HEK293 (cell line): ENCODE results near the gene FTO.

Experiments used
- CTCF ChIA-PET: fragments of 350-600 bp; formaldehyde crosslinking; extraction: SDS; loops from one replicate; lab custom pipeline; 2021; ENCODE audit warnings: antibody characterized with exemption; lab: Yijun Ruan, JAX
- POLR2A ChIA-PET: fragments of 300-600 bp; formaldehyde crosslinking; extraction: SDS; loops from one replicate; lab custom pipeline; 2020; ENCODE audit warnings: antibody characterized with exemption, inconsistent platforms; lab: Yijun Ruan, JAX
- H3K27ac ChIP-seq: fragments of 200-500 bp; sonication (Bioruptor generic); 2 replicates; pipeline ENCODE4 v1.5.1; 2014; ENCODE audit warnings: low read depth, low read length, control low read depth, inconsistent platforms; ENCODE audit errors: extremely low read depth
- H3K36me3 ChIP-seq, 2 experiments: fragments of 200-500 bp in 1 of 2; sonication (Bioruptor generic) in 1 of 2; 1 replicate in 1 of 2; 2 replicates in 1 of 2; pipeline ENCODE4 v1.5.1; 2014 to 2017; ENCODE audit warnings: inconsistent platforms in 2 of 2, low read length in 2 of 2; ENCODE audit not compliant: control insufficient read depth in 2 of 2, insufficient read depth in 1 of 2
- H3K4me1 ChIP-seq: fragments of 200-500 bp; sonication (Bioruptor generic); 2 replicates; pipeline ENCODE4 v1.5.1; 2014; ENCODE audit warnings: mild to moderate bottlenecking, low read length, inconsistent platforms; ENCODE audit not compliant: control insufficient read depth, insufficient read depth
- H3K4me3 ChIP-seq: 2 replicates; pipeline ENCODE4 v1.5.1; 2011; ENCODE audit warnings: low read depth, mild to moderate bottlenecking, control low read depth, low read length, moderate library complexity
- H3K9me3 ChIP-seq: fragments of 200-500 bp; sonication (Bioruptor generic); 2 replicates; pipeline ENCODE4 v1.5.1; 2014; ENCODE audit warnings: low read depth, low read length, inconsistent platforms; ENCODE audit not compliant: control insufficient read depth, insufficient read depth
- GLI4 ChIP-seq: fragments of 450-650 bp; formaldehyde crosslinking; IDR thresholded peaks from 2 replicates; pipeline ENCODE4 v1.5.1; 2016; ENCODE audit warnings: missing biosample characterization, missing genetic modification characterization
- HOXA7 ChIP-seq: sonication (generic); formaldehyde crosslinking; IDR thresholded peaks from 2 replicates; pipeline ENCODE4 v1.8.1; 2022; ENCODE audit warnings: missing genetic modification reagents, borderline replicate concordance
- KLF1 ChIP-seq: fragments of 450-650 bp; formaldehyde crosslinking; IDR thresholded peaks from 2 replicates; pipeline ENCODE4 v1.5.1; 2016; ENCODE audit warnings: missing biosample characterization, missing genetic modification characterization
- PRDM1 ChIP-seq: fragments of 450-650 bp; formaldehyde crosslinking; IDR thresholded peaks from 2 replicates; pipeline ENCODE4; 2016; ENCODE audit warnings: missing biosample characterization, missing genetic modification characterization
- SCRT1 ChIP-seq: fragments of 450-650 bp; formaldehyde crosslinking; IDR thresholded peaks from 2 replicates; pipeline ENCODE4 v1.5.1; 2016; ENCODE audit warnings: missing biosample characterization, missing genetic modification characterization, borderline replicate concordance
- SCRT2 ChIP-seq: fragments of 450-650 bp; formaldehyde crosslinking; IDR thresholded peaks from 2 replicates; pipeline ENCODE4 v1.5.1; 2016; ENCODE audit warnings: missing biosample characterization, missing genetic modification characterization
- TRIM28 ChIP-seq: IDR thresholded peaks from 2 replicates; pipeline ENCODE4 v1.6.1; 2011; ENCODE audit warnings: low read length, control low read depth, borderline replicate concordance
- YY2 ChIP-seq: fragments of 450-650 bp; formaldehyde crosslinking; IDR thresholded peaks from 2 replicates; pipeline ENCODE4 v1.5.1; 2016; ENCODE audit warnings: missing biosample characterization, missing genetic modification characterization
- ZNF146 ChIP-seq: fragments of 450-650 bp; formaldehyde crosslinking; IDR thresholded peaks from 2 replicates; pipeline ENCODE4 v1.5.1; 2016; ENCODE audit warnings: missing biosample characterization, missing genetic modification characterization
- ZNF214 ChIP-seq: fragments of 450-650 bp; formaldehyde crosslinking; IDR thresholded peaks from 2 replicates; pipeline ENCODE4 v1.5.1; 2017; ENCODE audit warnings: missing biosample characterization, mild to moderate bottlenecking, missing genetic modification characterization, borderline replicate concordance
- ZNF221 ChIP-seq: fragments of 450-650 bp; formaldehyde crosslinking; IDR thresholded peaks from 2 replicates; pipeline ENCODE4 v1.5.1; 2017; ENCODE audit warnings: missing biosample characterization, missing genetic modification characterization, borderline replicate concordance
- ZNF266 ChIP-seq: fragments of 450-650 bp; formaldehyde crosslinking; IDR thresholded peaks from 2 replicates; pipeline ENCODE4 v1.5.1; 2016; ENCODE audit warnings: missing biosample characterization, missing genetic modification characterization, low read depth
- ZNF529 ChIP-seq: fragments of 450-650 bp; formaldehyde crosslinking; IDR thresholded peaks from 2 replicates; pipeline ENCODE4 v1.5.1; 2017; ENCODE audit warnings: missing genetic modification characterization, missing biosample characterization; ENCODE audit not compliant: insufficient replicate concordance
- ZNF561 ChIP-seq: fragments of 450-650 bp; IDR thresholded peaks from 2 replicates; pipeline ENCODE4 v1.5.1; 2018; ENCODE audit warnings: missing biosample characterization, missing genetic modification characterization, borderline replicate concordance
- ZNF658 ChIP-seq: fragments of 450-650 bp; formaldehyde crosslinking; IDR thresholded peaks from 2 replicates; pipeline ENCODE4; 2016; ENCODE audit warnings: missing biosample characterization, missing genetic modification characterization
- ZSCAN30 ChIP-seq: fragments of 450-650 bp; IDR thresholded peaks from 2 replicates; pipeline ENCODE4 v1.5.1; 2018; ENCODE audit warnings: missing biosample characterization, mild to moderate bottlenecking, missing genetic modification characterization, moderate library complexity
- TF ChIP-seq, protein P1 (sequence below): fragments of 450-650 bp; IDR thresholded peaks from 2 replicates; pipeline ENCODE4 v1.5.1; 2018; ENCODE audit warnings: missing biosample characterization, missing genetic modification characterization
- TF ChIP-seq, protein P2 (sequence below): fragments of 450-650 bp; formaldehyde crosslinking; IDR thresholded peaks from 2 replicates; pipeline ENCODE4 v1.5.0; 2017; ENCODE audit warnings: missing biosample characterization, missing genetic modification characterization, borderline replicate concordance
- TF ChIP-seq, protein P3 (sequence below): fragments of 450-650 bp; formaldehyde crosslinking; IDR thresholded peaks from 2 replicates; pipeline ENCODE4 v1.5.1; 2016; ENCODE audit warnings: missing biosample characterization, missing genetic modification characterization, low read depth
- TF ChIP-seq, protein P4 (sequence below): fragments of 450-650 bp; formaldehyde crosslinking; conservative IDR thresholded peaks from 2 replicates; pipeline ENCODE4 v1.5.1; 2016; ENCODE audit warnings: low read depth, missing biosample characterization, missing genetic modification characterization

Gene FTO

DNA sequence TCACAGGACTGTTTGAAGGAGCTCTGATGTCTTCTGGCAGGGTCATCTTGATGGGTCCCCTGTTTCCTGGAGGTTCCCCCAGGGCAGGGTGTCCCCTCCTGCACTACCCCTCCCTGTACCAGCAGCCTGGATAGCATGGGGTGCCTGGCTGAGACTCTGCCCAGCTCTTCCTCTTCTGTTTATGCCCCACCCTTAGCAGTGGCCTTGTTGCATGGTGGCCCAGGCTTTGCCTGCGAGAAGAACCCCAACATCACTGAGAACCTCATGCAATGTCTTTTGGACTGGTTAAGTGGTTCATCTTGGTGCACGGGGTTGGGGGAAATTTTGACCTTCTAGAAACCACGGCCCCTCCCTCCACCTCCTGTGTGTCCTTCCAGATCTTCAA is 460.8 kb downstream of the FTO start (continued):
- TF ChIP-seq TRIM28 (no peak), ZNF146 (tag by site-specific recombination) (no peak), HOXA7 (no peak), GLI4 (no peak), ZNF266 (tag by site-specific recombination) (no peak), ZNF561 (tag by site-specific recombination) (no peak), YY2 (tag by site-specific recombination) (no peak)

DNA sequence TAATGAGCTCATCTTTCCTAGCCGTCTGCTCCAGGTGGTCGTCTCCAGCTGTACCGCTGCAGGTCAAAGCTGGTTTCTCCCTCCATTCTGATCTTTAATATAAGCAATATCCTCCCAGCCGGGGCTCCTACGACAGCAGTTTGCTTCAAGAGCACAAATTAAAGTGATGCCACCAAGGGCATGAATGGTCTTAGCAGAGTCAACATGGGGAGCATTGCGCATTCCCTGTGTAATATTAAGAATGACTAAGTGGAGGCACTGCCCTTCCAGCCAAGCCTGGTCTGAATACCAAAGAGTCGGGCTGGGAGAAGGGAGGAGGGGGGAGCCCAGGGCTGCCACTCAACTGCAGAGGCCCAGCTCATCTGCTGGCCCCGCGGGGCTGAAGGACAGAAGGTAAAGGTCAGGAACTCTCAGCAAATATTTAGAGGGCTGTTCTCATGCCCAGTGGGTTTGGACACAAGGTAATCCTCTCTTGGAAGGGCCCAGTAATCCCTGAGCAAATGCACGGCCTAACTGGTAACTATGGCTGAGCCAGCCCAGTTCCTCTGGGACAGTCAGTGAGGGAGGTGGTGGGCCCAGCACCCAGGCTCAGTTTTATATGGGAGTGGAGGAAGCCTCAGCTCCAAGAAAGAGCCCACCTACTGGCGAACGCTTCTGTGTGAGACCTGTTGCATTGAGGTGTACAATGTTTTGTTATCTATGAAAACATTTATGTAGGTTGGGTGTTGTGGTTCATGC is 461.4 kb downstream of the FTO start:
- H3K27ac ChIP-seq, result no peak overlapping the region
- H3K4me3 ChIP-seq, result no peak overlapping the region
- no peaks in the 10 kb centered on the region for H3K4me1 ChIP-seq
- ChIA-PET POLR2A (no interaction called here), CTCF (no interaction called here)
- no peaks in the 10 kb centered on the region for H3K9me3 ChIP-seq
- H3K36me3 ChIP-seq, result no peaks in the 10 kb centered on the region
- TF ChIP-seq ZNF214 (tag by site-specific recombination), result no peak
- TF ChIP-seq, protein P1, sequence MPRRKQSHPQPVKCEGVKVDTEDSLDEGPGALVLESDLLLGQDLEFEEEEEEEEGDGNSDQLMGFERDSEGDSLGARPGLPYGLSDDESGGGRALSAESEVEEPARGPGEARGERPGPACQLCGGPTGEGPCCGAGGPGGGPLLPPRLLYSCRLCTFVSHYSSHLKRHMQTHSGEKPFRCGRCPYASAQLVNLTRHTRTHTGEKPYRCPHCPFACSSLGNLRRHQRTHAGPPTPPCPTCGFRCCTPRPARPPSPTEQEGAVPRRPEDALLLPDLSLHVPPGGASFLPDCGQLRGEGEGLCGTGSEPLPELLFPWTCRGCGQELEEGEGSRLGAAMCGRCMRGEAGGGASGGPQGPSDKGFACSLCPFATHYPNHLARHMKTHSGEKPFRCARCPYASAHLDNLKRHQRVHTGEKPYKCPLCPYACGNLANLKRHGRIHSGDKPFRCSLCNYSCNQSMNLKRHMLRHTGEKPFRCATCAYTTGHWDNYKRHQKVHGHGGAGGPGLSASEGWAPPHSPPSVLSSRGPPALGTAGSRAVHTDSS (tag by site-specific recombination), result no peak
- TF ChIP-seq SCRT1 (tag by site-specific recombination), result peak; percentile 50; the same call in 1 of the 2 replicates
- no peak for TF ChIP-seq ZSCAN30
- peak; percentile 60 for TF ChIP-seq SCRT2 (tag by site-specific recombination)

DNA sequence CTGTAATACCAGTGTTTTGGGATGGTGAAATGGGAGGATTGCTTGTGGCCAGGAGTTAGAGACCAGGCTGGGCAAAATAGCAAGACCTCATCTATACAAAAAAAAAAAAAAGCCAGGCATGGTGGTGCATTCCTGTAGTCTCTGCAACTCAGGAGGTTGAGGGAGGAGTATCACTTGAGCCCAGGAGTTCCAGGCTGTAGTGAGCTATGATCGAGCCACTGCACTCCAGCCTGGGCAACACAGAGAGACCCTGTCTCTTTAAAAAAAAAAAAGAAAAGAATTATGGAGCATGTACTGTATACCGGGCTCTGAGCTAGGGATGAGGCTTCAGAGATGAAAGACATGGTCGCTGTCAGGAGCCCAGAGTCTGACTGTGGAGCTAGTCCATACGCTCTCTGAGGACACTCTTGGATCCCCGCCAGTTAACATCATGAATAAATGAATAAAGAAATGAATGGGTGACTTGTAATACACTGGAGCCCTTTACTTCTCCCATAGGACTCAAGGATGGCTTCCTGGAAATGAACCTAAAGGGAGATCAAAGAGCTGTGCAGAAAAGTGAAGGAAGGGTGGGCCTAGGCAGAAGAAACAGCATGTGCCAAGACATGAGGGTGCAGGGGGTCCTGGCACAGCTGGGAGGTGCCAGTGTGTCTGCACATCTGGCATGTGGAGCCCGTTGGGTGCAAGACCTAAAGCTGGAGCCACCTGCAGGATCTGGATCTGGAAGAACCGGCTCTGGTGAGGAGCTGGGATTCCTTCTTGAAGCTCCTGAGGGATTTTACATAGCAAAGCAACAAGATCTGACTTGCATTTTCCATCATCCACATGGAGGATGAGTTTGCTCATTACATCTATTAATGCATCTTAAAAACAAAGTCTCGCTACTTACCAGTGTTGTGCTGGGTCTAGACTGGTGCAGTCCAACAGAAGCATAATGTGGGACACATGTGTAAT is 462.2 kb downstream of the FTO start:
- no peak overlapping the region for H3K27ac ChIP-seq
- no peak overlapping the region for H3K4me3 ChIP-seq
- POLR2A ChIA-PET, result no interaction called here
- CTCF ChIA-PET, result interaction anchor here (0.6 kb wide), 1 partner anchor 371 kb away, joined by 4 read pairs; no protein-coding TSS in a partner anchor
- H3K36me3 ChIP-seq, result no peaks in the 10 kb centered on the region
- H3K4me1 ChIP-seq, result no peaks in the 10 kb centered on the region
- no peaks in the 10 kb centered on the region for H3K9me3 ChIP-seq
- TF ChIP-seq, protein P2, sequence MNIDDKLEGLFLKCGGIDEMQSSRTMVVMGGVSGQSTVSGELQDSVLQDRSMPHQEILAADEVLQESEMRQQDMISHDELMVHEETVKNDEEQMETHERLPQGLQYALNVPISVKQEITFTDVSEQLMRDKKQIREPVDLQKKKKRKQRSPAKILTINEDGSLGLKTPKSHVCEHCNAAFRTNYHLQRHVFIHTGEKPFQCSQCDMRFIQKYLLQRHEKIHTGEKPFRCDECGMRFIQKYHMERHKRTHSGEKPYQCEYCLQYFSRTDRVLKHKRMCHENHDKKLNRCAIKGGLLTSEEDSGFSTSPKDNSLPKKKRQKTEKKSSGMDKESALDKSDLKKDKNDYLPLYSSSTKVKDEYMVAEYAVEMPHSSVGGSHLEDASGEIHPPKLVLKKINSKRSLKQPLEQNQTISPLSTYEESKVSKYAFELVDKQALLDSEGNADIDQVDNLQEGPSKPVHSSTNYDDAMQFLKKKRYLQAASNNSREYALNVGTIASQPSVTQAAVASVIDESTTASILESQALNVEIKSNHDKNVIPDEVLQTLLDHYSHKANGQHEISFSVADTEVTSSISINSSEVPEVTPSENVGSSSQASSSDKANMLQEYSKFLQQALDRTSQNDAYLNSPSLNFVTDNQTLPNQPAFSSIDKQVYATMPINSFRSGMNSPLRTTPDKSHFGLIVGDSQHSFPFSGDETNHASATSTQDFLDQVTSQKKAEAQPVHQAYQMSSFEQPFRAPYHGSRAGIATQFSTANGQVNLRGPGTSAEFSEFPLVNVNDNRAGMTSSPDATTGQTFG (tag by site-specific recombination), result no peak
- TF ChIP-seq ZNF529 (no peak), ZNF658 (tag by site-specific recombination) (no peak), KLF1 (tag by site-specific recombination) (no peak), ZNF221 (no peak), PRDM1 (no peak)
- TF ChIP-seq, protein P3, sequence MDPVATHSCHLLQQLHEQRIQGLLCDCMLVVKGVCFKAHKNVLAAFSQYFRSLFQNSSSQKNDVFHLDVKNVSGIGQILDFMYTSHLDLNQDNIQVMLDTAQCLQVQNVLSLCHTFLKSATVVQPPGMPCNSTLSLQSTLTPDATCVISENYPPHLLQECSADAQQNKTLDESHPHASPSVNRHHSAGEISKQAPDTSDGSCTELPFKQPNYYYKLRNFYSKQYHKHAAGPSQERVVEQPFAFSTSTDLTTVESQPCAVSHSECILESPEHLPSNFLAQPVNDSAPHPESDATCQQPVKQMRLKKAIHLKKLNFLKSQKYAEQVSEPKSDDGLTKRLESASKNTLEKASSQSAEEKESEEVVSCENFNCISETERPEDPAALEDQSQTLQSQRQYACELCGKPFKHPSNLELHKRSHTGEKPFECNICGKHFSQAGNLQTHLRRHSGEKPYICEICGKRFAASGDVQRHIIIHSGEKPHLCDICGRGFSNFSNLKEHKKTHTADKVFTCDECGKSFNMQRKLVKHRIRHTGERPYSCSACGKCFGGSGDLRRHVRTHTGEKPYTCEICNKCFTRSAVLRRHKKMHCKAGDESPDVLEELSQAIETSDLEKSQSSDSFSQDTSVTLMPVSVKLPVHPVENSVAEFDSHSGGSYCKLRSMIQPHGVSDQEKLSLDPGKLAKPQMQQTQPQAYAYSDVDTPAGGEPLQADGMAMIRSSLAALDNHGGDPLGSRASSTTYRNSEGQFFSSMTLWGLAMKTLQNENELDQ (tag by site-specific recombination), result no peak
- TF ChIP-seq, protein P4, sequence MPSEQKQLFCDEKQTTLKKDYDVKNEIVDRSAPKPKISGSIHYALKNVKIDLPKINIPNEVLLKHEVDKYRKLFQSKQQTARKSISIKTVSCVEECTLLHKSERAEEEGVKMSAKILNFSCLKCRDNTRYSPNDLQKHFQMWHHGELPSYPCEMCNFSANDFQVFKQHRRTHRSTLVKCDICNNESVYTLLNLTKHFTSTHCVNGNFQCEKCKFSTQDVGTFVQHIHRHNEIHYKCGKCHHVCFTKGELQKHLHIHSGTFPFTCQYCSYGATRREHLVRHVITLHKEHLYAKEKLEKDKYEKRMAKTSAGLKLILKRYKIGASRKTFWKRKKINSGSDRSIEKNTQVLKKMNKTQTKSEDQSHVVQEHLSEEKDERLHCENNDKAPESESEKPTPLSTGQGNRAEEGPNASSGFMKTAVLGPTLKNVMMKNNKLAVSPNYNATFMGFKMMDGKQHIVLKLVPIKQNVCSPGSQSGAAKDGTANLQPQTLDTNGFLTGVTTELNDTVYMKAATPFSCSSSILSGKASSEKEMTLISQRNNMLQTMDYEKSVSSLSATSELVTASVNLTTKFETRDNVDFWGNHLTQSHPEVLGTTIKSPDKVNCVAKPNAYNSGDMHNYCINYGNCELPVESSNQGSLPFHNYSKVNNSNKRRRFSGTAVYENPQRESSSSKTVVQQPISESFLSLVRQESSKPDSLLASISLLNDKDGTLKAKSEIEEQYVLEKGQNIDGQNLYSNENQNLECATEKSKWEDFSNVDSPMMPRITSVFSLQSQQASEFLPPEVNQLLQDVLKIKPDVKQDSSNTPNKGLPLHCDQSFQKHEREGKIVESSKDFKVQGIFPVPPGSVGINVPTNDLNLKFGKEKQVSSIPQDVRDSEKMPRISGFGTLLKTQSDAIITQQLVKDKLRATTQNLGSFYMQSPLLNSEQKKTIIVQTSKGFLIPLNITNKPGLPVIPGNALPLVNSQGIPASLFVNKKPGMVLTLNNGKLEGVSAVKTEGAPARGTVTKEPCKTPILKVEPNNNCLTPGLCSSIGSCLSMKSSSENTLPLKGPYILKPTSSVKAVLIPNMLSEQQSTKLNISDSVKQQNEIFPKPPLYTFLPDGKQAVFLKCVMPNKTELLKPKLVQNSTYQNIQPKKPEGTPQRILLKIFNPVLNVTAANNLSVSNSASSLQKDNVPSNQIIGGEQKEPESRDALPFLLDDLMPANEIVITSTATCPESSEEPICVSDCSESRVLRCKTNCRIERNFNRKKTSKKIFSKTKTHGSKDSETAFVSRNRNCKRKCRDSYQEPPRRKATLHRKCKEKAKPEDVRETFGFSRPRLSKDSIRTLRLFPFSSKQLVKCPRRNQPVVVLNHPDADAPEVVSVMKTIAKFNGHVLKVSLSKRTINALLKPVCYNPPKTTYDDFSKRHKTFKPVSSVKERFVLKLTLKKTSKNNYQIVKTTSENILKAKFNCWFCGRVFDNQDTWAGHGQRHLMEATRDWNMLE (tag by site-specific recombination), result no peak
